Endodermal cell (in vitro differentiated cells): ENCODE measurements around the gene BMP5. TPM values are rescaled to one million over a fixed set of nuclear protein-coding genes. Genes with fewer than 3 reads are reported as not detected.

ENCODE experiments used
- DNase-seq: peaks from one replicate; pipeline ENCODE4 v3.0.0-alpha.2; 2017
- H3K27ac ChIP-seq: 2 replicates; pipeline ENCODE4 v1.5.1; 2013; ENCODE audit warnings: mild to moderate bottlenecking, low read depth, low read length, moderate library complexity
- H3K27me3 ChIP-seq: 2 replicates; pipeline ENCODE4 v1.6.1; 2013; ENCODE audit warnings: mild to moderate bottlenecking, low read length, moderate library complexity; ENCODE audit not compliant: insufficient read depth, control insufficient read depth, poor library complexity, severe bottlenecking
- H3K36me3 ChIP-seq: 2 replicates; pipeline ENCODE4 v1.7.0; 2013; ENCODE audit warnings: mild to moderate bottlenecking, low read length, moderate library complexity; ENCODE audit not compliant: control insufficient read depth, insufficient read depth
- H3K4me1 ChIP-seq: one replicate; pipeline ENCODE4 v1.7.0; 2013; ENCODE audit warnings: low read length; ENCODE audit not compliant: control insufficient read depth, insufficient read depth
- H3K4me3 ChIP-seq: 2 replicates; pipeline ENCODE4 v1.5.1; 2013; ENCODE audit warnings: mild to moderate bottlenecking, low read length, moderate library complexity
- H3K9ac ChIP-seq: 2 replicates; pipeline ENCODE4 v1.6.1; 2013; ENCODE audit warnings: mild to moderate bottlenecking, low read length, moderate library complexity; ENCODE audit not compliant: poor library complexity, severe bottlenecking; ENCODE audit errors: extremely low read depth
- H3K9me3 ChIP-seq: 2 replicates; pipeline ENCODE4 v1.6.1; 2013; ENCODE audit warnings: mild to moderate bottlenecking, low read length, moderate library complexity; ENCODE audit not compliant: control insufficient read depth
- H3K27ac Mint-ChIP-seq: 2 replicates; pipeline ENCODE4 v1.8.0; 2020; ENCODE audit warnings: mixed read lengths
- H3K27me3 Mint-ChIP-seq: 2 replicates; pipeline ENCODE4 v1.8.0; 2021; ENCODE audit warnings: mild to moderate bottlenecking, mixed read lengths; ENCODE audit not compliant: insufficient read depth
- H3K36me3 Mint-ChIP-seq: 2 replicates; pipeline ENCODE4 v1.8.0; 2020; ENCODE audit warnings: low read depth, mixed read lengths
- H3K4me1 Mint-ChIP-seq: 2 replicates; pipeline ENCODE4 v1.8.0; 2020; ENCODE audit warnings: mixed read lengths
- H3K4me3 Mint-ChIP-seq: 2 replicates; pipeline ENCODE4 v1.8.0; 2020; ENCODE audit warnings: mild to moderate bottlenecking, moderate library complexity, mixed read lengths
- H3K9me3 Mint-ChIP-seq: 2 replicates; pipeline ENCODE4 v1.8.0; 2020; ENCODE audit warnings: mild to moderate bottlenecking, mixed read lengths
- WGBS, 2 experiments: methylation state at CpG; one replicate each; pipeline versions ENCODE4 v1.1.5 to v1.1.7; 2013; ENCODE audit warnings: missing lambda C conversion rate in 2 of 2, mixed read lengths in 1 of 2; ENCODE audit not compliant: insufficient coverage in 1 of 2, insufficient read length in 1 of 2; 5-methylcytosine and 5-hydroxymethylcytosine counted together
- total RNA-seq, 2 donors: library from RNA; stranded (reverse); fragmentation: NEBNext Ultra II Directional in 1 of 2; extraction: Animal tissue kit (Norgen Biotek cat#: 25700) in 1 of 2; gene quantifications; 2 replicates in 1 of 2; 3 replicates in 1 of 2; pipeline ENCODE4 v1.2.1, GENCODE V29; 2021
- TF ChIP-seq, protein P1 (sequence below): fragments of 200-600 bp; sonication (generic); conservative IDR thresholded peaks from 2 replicates; pipeline ENCODE4 v1.5.0; 2021; ENCODE audit warnings: antibody characterized with exemption, mild to moderate bottlenecking

BMP5 gene
- total RNA-seq, 2 donors from 2014 or later: 0.73 to 0.84 TPM

DNA sequence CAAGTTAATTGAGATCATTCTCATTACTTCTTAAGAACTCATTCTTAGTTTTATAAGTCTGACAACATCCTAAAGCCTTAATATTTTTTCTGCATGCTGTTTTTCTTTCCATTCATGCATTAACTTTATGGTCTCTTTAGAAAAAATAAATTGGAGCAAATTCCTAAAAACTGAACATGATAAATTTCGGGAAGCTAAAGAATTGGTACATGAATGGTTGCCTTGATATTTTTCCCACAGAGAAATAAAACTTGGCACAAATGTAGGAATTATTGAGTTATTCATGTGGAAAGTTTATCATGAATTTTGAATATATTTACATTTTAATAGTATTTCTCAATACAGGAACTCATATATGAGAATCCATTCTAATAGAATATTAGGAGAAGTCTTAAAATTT is 115.9 kb downstream of the BMP5 start:
- Mint-ChIP-seq H3K4me3 (no peak overlapping the region), H3K9me3 (no peaks in the 10 kb centered on the region), H3K27ac (no peak overlapping the region), H3K4me1 (no peaks in the 10 kb centered on the region), H3K27me3 (no peaks in the 10 kb centered on the region), H3K36me3 (no peaks in the 10 kb centered on the region)
- no peak for DNase-seq
- no peak overlapping the region for H3K4me3 ChIP-seq
- H3K36me3 ChIP-seq: no peaks in the 10 kb centered on the region
- H3K27me3 ChIP-seq: no peaks in the 10 kb centered on the region
- H3K4me1 ChIP-seq: no peaks in the 10 kb centered on the region
- H3K9me3 ChIP-seq: no peaks in the 10 kb centered on the region
- TF ChIP-seq, protein P1, sequence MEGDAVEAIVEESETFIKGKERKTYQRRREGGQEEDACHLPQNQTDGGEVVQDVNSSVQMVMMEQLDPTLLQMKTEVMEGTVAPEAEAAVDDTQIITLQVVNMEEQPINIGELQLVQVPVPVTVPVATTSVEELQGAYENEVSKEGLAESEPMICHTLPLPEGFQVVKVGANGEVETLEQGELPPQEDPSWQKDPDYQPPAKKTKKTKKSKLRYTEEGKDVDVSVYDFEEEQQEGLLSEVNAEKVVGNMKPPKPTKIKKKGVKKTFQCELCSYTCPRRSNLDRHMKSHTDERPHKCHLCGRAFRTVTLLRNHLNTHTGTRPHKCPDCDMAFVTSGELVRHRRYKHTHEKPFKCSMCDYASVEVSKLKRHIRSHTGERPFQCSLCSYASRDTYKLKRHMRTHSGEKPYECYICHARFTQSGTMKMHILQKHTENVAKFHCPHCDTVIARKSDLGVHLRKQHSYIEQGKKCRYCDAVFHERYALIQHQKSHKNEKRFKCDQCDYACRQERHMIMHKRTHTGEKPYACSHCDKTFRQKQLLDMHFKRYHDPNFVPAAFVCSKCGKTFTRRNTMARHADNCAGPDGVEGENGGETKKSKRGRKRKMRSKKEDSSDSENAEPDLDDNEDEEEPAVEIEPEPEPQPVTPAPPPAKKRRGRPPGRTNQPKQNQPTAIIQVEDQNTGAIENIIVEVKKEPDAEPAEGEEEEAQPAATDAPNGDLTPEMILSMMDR: no peak
- 90 to 100% methylated on average over 1 of the region's 1 CpG for WGBS, 2 experiments
- H3K27ac ChIP-seq: no peak overlapping the region
- H3K9ac ChIP-seq: no peak overlapping the region

GRCh38 chr6:55758156-55758937 is 117.0 kb downstream of the BMP5 start:
- Mint-ChIP-seq H3K27ac (no peak overlapping the region), H3K4me3 (no peak overlapping the region), H3K36me3 (no peaks in the 10 kb centered on the region), H3K27me3 (no peaks in the 10 kb centered on the region), H3K4me1 (no peaks in the 10 kb centered on the region), H3K9me3 (no peaks in the 10 kb centered on the region)
- 95 to 100% methylated on average over 1 to 3 of the region's 3 CpGs for WGBS, 2 experiments
- no peaks in the 10 kb centered on the region for H3K4me1 ChIP-seq
- no peak overlapping the region for H3K27ac ChIP-seq
- DNase-seq: no peak
- TF ChIP-seq, protein P1: no peak
- H3K9ac ChIP-seq: no peak overlapping the region
- H3K9me3 ChIP-seq: no peaks in the 10 kb centered on the region
- H3K4me3 ChIP-seq: no peak overlapping the region
- no peaks in the 10 kb centered on the region for H3K36me3 ChIP-seq
- no peaks in the 10 kb centered on the region for H3K27me3 ChIP-seq

- 96 to 97% methylated on average over 4 to 6 of the region's 6 CpGs for WGBS, 2 experiments
- Mint-ChIP-seq H3K27me3 (no peaks in the 10 kb centered on the region), H3K4me1 (no peaks in the 10 kb centered on the region), H3K36me3 (no peaks in the 10 kb centered on the region), H3K27ac (no peak overlapping the region), H3K4me3 (no peak overlapping the region), H3K9me3 (no peaks in the 10 kb centered on the region)
- H3K27ac ChIP-seq: no peak overlapping the region
- H3K4me1 ChIP-seq: no peaks in the 10 kb centered on the region
- TF ChIP-seq, protein P1: no peak
- no peaks in the 10 kb centered on the region for H3K36me3 ChIP-seq
- no peaks in the 10 kb centered on the region for H3K9me3 ChIP-seq
- no peak for DNase-seq
- H3K4me3 ChIP-seq: no peak overlapping the region
- no peaks in the 10 kb centered on the region for H3K27me3 ChIP-seq
- H3K9ac ChIP-seq: no peak overlapping the region
Observed at GRCh38 chr6:55756531-55757031, 118.8 kb downstream of the BMP5 start.
